ENCODE measurements around the gene KRT85. TPM values are rescaled to one million over a fixed set of nuclear protein-coding genes. Genes with fewer than 3 reads are reported as not detected.

Gene KRT85
- total RNA-seq, 2 donors from 2014 or later = not detected

- DNase-seq (peak; percentile 49 to 61 (median 56)), ATAC-seq (peak; percentile 59)
- intact Hi-C loops (cut with DNase I) = no loop called here
Measured at GRCh38 chr12:52380271-52380694, 13.0 kb upstream of the KRT85 start.

GRCh38 chr12:52379536-52379935, 12.3 kb upstream of the KRT85 start:
- no peak for DNase-seq
- no peak for TF ChIP-seq CTCF (IDR thresholded peaks at IDR 0.05)
- TF ChIP-seq POLR2A (IDR thresholded peaks at IDR 0.05) = no peak
- Histone ChIP-seq H3K27ac (no peak overlapping the region), H3K36me3 (replicated peaks in 1 of 2; ENCODE audit: insufficient read depth in 1 of 2, low read depth in 2 of 2) (no peaks in the 10 kb centered on the region), H3K4me3 (no peak overlapping the region), H3K27me3 (no peaks in the 10 kb centered on the region), H3K4me1 (no peaks in the 10 kb centered on the region), H3K9me3 (no peaks in the 10 kb centered on the region)
- WGBS, 2 donors = 76 to 82% methylated on average over 6 of the region's 6 CpGs
- ATAC-seq = no peak
- intact Hi-C loops (cut with DNase I) = no loop called here

More at GRCh38 chr12:52380271-52380694, 13.0 kb upstream of the KRT85 start:
- Histone ChIP-seq H3K27me3 (no peaks in the 10 kb centered on the region), H3K9me3 (no peaks in the 10 kb centered on the region), H3K4me3 (no peak overlapping the region), H3K36me3 (replicated peaks in 1 of 2; ENCODE audit: insufficient read depth in 1 of 2, low read depth in 2 of 2) (no peaks in the 10 kb centered on the region), H3K4me1 (no peaks in the 10 kb centered on the region), H3K27ac (no peak overlapping the region)
- 45 to 56% methylated on average over 10 to 15 of the region's 15 CpGs for WGBS, 2 donors
- TF ChIP-seq POLR2A (IDR thresholded peaks at IDR 0.05) (no peak), CTCF (IDR thresholded peaks at IDR 0.05) (peak in 6 of 7 experiments; percentile 37 to 51 (median 47))

GRCh38 chr12:52378091-52378490, 10.8 kb upstream of the KRT85 start:
- H3K4me3 ChIP-seq = no peak overlapping the region
- DNase-seq (no peak), ATAC-seq (no peak)
- no peaks in the 10 kb centered on the region for H3K9me3 ChIP-seq
- no peaks in the 10 kb centered on the region for H3K4me1 ChIP-seq
- H3K27ac ChIP-seq = no peak overlapping the region
- intact Hi-C loops (cut with DNase I) = no loop called here
- H3K27me3 ChIP-seq = no peaks in the 10 kb centered on the region
- WGBS, 2 donors = 55% methylated on average over 15 of the region's 19 CpGs; no CpG with 5 or more reads in 1 of the 2 donors
- no peaks in the 10 kb centered on the region for H3K36me3 ChIP-seq (replicated peaks in 1 of 2; ENCODE audit: insufficient read depth in 1 of 2, low read depth in 2 of 2)
- TF ChIP-seq POLR2A (IDR thresholded peaks at IDR 0.05) (no peak), CTCF (IDR thresholded peaks at IDR 0.05) (no peak)

GRCh38 chr12:52377266-52377665, 10.0 kb upstream of the KRT85 start:
- Histone ChIP-seq H3K4me3 (no peak overlapping the region), H3K27me3 (no peaks in the 10 kb centered on the region), H3K27ac (no peak overlapping the region), H3K9me3 (no peaks in the 10 kb centered on the region), H3K36me3 (replicated peaks in 1 of 2; ENCODE audit: insufficient read depth in 1 of 2, low read depth in 2 of 2) (no peaks in the 10 kb centered on the region), H3K4me1 (no peaks in the 10 kb centered on the region)
- intact Hi-C loops (cut with DNase I) = no loop called here
- WGBS, 2 donors = 80 to 84% methylated on average over 7 to 8 of the region's 8 CpGs
- no peak for DNase-seq
- no peak for ATAC-seq
- TF ChIP-seq POLR2A (IDR thresholded peaks at IDR 0.05) (no peak), CTCF (IDR thresholded peaks at IDR 0.05) (no peak)
